ENCODE measurements around the gene TELO2.

- TF ChIP-seq FOXA2 (IDR thresholded peaks at IDR 0.05) (no peak), CTCF (IDR thresholded peaks at IDR 0.05; ENCODE audit: low read depth, low read length, missing input control) (no peak), EGR1 (IDR thresholded peaks at IDR 0.05; ENCODE audit: low read depth in 2 of 2) (no peak), SP1 (IDR thresholded peaks at IDR 0.05) (no peak), RXRA (IDR thresholded peaks at IDR 0.05) (no peak), REST (IDR thresholded peaks at IDR 0.05) (no peak), TAF1 (conservative IDR thresholded peaks at IDR 0.05) (no peak), HNF4A (conservative IDR thresholded peaks at IDR 0.05) (no peak), JUND (IDR thresholded peaks at IDR 0.05) (no peak), RAD21 (IDR thresholded peaks at IDR 0.05) (no peak), FOXA1 (IDR thresholded peaks at IDR 0.05) (no peak)
- TF ChIP-seq, protein P1, sequence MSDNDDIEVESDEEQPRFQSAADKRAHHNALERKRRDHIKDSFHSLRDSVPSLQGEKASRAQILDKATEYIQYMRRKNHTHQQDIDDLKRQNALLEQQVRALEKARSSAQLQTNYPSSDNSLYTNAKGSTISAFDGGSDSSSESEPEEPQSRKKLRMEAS (IDR thresholded peaks at IDR 0.05) = no peak
- TF ChIP-seq, protein P2, sequence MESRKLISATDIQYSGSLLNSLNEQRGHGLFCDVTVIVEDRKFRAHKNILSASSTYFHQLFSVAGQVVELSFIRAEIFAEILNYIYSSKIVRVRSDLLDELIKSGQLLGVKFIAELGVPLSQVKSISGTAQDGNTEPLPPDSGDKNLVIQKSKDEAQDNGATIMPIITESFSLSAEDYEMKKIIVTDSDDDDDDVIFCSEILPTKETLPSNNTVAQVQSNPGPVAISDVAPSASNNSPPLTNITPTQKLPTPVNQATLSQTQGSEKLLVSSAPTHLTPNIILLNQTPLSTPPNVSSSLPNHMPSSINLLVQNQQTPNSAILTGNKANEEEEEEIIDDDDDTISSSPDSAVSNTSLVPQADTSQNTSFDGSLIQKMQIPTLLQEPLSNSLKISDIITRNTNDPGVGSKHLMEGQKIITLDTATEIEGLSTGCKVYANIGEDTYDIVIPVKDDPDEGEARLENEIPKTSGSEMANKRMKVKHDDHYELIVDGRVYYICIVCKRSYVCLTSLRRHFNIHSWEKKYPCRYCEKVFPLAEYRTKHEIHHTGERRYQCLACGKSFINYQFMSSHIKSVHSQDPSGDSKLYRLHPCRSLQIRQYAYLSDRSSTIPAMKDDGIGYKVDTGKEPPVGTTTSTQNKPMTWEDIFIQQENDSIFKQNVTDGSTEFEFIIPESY (IDR thresholded peaks at IDR 0.05) = no peak
Measured at GRCh38 chr16:1494711-1495110, 1.6 kb downstream of the TELO2 start.
